HUES48 (cell line): ENCODE data around the gene TBC1D16.

Experiments used
- H3K27ac ChIP-seq: one replicate; pipeline ENCODE4 v1.7.0; 2013; ENCODE audit warnings: low read depth, low read length, inconsistent platforms
- H3K27me3 ChIP-seq: 2 replicates; pipeline ENCODE4 v1.6.1; 2013; ENCODE audit warnings: mild to moderate bottlenecking, low read length; ENCODE audit not compliant: control insufficient read depth, insufficient read depth
- H3K36me3 ChIP-seq: 2 replicates; pipeline ENCODE4 v1.6.1; 2013; ENCODE audit warnings: low read length; ENCODE audit not compliant: control insufficient read depth, insufficient read depth
- H3K4me1 ChIP-seq: 2 replicates; pipeline ENCODE4 v1.6.1; 2013; ENCODE audit warnings: mild to moderate bottlenecking, low read length; ENCODE audit not compliant: control insufficient read depth, insufficient read depth
- H3K4me3 ChIP-seq: 2 replicates; pipeline ENCODE4 v1.5.1; 2013; ENCODE audit warnings: mild to moderate bottlenecking, low read depth, low read length
- H3K9ac ChIP-seq: 2 replicates; pipeline ENCODE4 v1.6.1; 2013; ENCODE audit warnings: mild to moderate bottlenecking, low read depth, low read length, moderate library complexity
- H3K9me3 ChIP-seq: 2 replicates; pipeline ENCODE4 v1.6.1; 2013; ENCODE audit warnings: low read length; ENCODE audit not compliant: control insufficient read depth, insufficient read depth

Gene TBC1D16

GRCh38 chr17:80008383-80008840, 27.3 kb downstream of the TBC1D16 start:
- Histone ChIP-seq H3K4me3 (no peak overlapping the region), H3K9ac (no peak overlapping the region), H3K4me1 (peaks cover 14% of the 10 kb centered on the region; the same call in 1 of the 2 replicates), H3K27ac (no peak overlapping the region), H3K36me3 (peaks cover 39% of the 10 kb centered on the region), H3K27me3 (no peaks in the 10 kb centered on the region), H3K9me3 (no peaks in the 10 kb centered on the region)

DNA sequence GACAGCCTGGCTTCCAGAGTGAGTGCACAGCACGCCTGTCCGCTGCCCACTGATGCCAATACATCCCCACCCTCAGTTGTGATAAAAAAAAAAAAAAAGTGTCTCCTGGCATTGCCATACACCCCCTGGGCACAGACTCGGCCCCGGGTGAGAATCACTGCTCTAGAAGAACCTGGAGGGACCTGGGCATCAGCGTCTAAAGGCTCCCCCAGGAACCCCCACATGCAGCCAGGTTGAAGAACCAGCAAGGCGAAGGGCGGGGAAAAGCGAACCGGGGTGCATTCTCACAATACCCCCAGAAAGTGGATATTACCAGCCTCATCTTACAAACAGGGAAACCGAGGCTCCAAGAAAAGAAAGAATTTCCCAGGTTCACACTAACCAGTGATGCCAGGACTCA, 27.7 kb downstream of the TBC1D16 start:
- Histone ChIP-seq H3K9ac (no peak overlapping the region), H3K9me3 (no peaks in the 10 kb centered on the region), H3K36me3 (peaks cover 34% of the 10 kb centered on the region), H3K4me3 (no peak overlapping the region), H3K27me3 (no peaks in the 10 kb centered on the region), H3K4me1 (peaks cover 10% of the 10 kb centered on the region; the same call in 1 of the 2 replicates), H3K27ac (no peak overlapping the region)

- peaks cover 9% of the 10 kb centered on the region; the same call in 1 of the 2 replicates for H3K4me1 ChIP-seq
- H3K9me3 ChIP-seq: no peaks in the 10 kb centered on the region
- no peak overlapping the region for H3K27ac ChIP-seq
- no peaks in the 10 kb centered on the region for H3K27me3 ChIP-seq
- no peak overlapping the region for H3K4me3 ChIP-seq
- peaks cover 28% of the 10 kb centered on the region; the same call in 1 of the 2 replicates for H3K36me3 ChIP-seq
- no peak overlapping the region for H3K9ac ChIP-seq
These were observed 28.6 kb downstream of the TBC1D16 start for GRCh38 chr17:80006811-80007752.

- Histone ChIP-seq H3K36me3 (peaks cover 28% of the 10 kb centered on the region; the same call in 1 of the 2 replicates), H3K27ac (no peak overlapping the region), H3K9me3 (no peaks in the 10 kb centered on the region), H3K9ac (no peak overlapping the region), H3K4me3 (peak overlapping the region; percentile 62; the same call in 1 of the 2 replicates), H3K4me1 (peaks cover 9% of the 10 kb centered on the region; the same call in 1 of the 2 replicates), H3K27me3 (no peaks in the 10 kb centered on the region)
These were observed 29.3 kb downstream of the TBC1D16 start for GRCh38 chr17:80006339-80006720.

- Histone ChIP-seq H3K4me3 (peak overlapping the region; percentile 62), H3K36me3 (peaks cover 21% of the 10 kb centered on the region; the same call in 1 of the 2 replicates), H3K4me1 (peaks cover 9% of the 10 kb centered on the region; the same call in 1 of the 2 replicates), H3K9ac (no peak overlapping the region; the same call in 1 of the 2 replicates), H3K9me3 (no peaks in the 10 kb centered on the region), H3K27ac (no peak overlapping the region), H3K27me3 (no peaks in the 10 kb centered on the region)
These were observed 30.0 kb downstream of the TBC1D16 start for GRCh38 chr17:80005360-80006338.

DNA sequence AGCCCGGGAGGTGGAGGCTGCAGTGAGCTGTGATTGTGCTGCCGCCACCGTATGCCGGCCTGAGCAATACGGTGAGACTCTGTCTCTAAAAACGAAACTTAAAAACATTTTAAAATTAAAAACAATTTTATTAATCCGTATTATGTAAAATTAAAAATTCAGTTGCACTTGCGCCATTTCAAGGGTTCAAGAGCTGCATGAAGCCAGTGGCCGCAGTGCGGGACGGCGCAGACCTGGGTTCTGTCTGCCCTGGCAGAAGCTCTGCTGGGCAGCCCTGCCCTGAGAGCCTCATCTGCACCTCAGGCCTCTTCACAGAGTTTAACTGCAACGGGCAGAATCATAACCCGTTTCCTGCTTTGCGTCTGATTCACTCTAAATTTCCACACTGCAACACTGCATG, 31.7 kb downstream of the TBC1D16 start:
- H3K27ac ChIP-seq: no peak overlapping the region
- no peak overlapping the region for H3K4me3 ChIP-seq
- 0 out of 2 replicates have a peak, but pooled peaks cover 10% of the 10 kb centered on the region for H3K36me3 ChIP-seq
- H3K4me1 ChIP-seq: peaks cover 9% of the 10 kb centered on the region; the same call in 1 of the 2 replicates
- H3K27me3 ChIP-seq: no peaks in the 10 kb centered on the region
- H3K9ac ChIP-seq: no peak overlapping the region
- no peaks in the 10 kb centered on the region for H3K9me3 ChIP-seq

DNA sequence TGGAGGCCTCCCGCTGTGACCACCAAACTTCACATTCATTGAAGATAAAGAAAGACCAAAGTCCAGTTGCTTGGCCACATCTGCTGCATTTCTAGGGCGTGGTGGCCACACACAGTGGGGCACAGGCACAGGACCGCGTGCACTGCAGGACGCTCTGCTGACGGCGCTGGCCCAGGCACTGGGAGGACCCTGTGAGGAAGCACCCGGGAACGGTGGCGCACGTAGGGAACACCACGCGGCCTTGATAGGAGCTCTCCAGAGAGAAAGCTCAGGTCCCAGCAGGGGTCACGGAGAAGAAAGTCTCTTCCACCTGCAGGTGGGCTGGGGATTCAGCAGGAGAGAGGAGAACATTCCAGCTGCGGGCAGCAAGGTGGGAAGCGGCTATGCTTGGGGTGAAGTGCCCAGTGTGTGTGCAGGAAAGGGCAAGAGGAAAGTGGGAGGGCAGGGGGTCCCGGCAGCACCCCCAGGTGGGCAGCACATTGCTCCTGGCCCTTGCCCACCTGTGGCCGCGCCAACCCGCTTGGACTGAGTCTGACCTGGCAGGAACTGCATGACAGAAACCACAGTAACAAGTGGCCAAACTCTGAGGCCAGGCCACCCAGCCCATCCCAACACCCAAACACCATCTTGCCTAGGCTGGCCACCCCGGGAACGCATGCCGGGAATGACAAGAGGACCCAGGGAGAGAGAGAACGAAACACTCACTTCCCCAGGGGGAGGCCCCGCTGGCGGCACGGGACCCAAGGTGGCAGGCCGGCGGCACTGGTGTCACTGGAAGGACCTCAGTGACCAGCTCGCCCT, 32.8 kb downstream of the TBC1D16 start:
- H3K9ac ChIP-seq: no peak overlapping the region
- H3K36me3 ChIP-seq: 0 out of 2 replicates have a peak, but pooled peaks cover 10% of the 10 kb centered on the region
- no peaks in the 10 kb centered on the region for H3K27me3 ChIP-seq
- peaks cover 5% of the 10 kb centered on the region; the same call in 1 of the 2 replicates for H3K4me1 ChIP-seq
- no peak overlapping the region for H3K4me3 ChIP-seq
- no peak overlapping the region for H3K27ac ChIP-seq
- no peaks in the 10 kb centered on the region for H3K9me3 ChIP-seq

DNA sequence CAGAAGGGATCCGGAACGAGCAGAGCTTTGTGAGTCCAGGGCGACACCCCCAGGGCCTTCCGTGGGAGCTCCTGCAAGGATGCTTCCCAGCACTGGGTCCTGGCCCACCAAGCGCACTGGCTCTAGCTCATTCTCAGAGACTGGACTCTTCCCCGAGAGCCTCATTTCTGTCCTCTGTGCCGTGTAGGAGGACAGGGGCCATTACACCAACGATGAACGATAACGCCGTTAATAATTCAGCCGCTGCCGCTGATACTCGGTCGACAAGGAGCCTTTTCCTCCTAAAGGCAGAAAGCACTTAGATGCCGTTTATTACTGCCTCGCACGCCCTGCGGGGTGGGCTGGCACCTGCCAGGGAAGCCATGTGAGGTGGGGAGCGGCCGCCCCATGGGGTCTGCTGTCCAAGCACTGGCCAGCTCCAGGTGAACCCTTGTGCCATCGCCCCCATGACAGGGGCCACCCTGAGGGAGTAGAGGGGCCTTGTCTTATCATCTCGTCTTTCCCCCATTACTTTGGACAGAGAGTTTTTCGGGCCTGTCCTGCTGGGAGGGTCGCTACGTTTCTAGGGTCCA, 33.5 kb downstream of the TBC1D16 start:
- H3K9me3 ChIP-seq: no peaks in the 10 kb centered on the region
- H3K4me3 ChIP-seq: no peak overlapping the region
- peaks cover 5% of the 10 kb centered on the region; the same call in 1 of the 2 replicates for H3K4me1 ChIP-seq
- 0 out of 2 replicates have a peak, but pooled peaks cover 10% of the 10 kb centered on the region for H3K36me3 ChIP-seq
- H3K9ac ChIP-seq: no peak overlapping the region
- no peaks in the 10 kb centered on the region for H3K27me3 ChIP-seq
- H3K27ac ChIP-seq: no peak overlapping the region

DNA sequence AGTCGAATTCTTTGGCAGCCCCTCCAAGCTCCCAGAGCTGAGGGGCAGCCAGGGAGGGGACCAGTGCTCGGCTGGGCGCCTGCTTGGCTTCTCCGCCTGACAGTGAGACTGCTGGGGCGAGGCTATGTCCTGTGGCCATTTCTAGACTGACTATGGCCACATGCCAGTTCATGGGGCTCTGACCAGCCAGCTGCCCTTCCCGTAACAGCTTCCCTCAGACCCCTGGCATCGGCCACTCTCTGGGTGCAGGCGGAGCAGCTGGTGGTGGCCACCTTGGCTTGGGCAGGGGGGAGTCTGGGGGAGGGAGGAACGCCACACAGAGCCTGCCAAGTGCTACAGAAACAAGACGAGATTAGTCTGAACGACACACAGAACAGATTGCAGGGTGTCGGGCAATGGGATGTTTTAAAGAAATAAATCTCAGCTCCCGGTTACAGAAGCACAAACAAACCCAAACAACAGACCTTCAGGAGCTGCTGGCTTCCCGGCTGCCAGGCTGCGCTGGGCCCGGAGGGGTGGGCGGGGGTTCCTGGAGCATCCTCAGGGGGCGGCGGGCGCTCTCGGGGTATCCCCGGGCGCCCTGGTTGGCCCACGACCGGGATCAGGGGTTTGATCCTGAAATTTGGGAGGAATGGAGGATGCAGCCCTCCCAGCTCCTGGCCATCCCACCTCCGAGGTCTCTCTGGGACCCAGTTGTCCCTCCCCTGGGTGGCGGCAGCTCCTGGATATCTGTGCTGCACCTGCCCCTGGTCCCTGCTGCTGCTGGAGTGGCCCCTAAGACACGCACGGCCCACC, 34.5 kb downstream of the TBC1D16 start:
- Histone ChIP-seq H3K36me3 (0 out of 2 replicates have a peak, but pooled peaks cover 10% of the 10 kb centered on the region), H3K9ac (no peak overlapping the region), H3K27ac (no peak overlapping the region), H3K4me3 (no peak overlapping the region), H3K9me3 (no peaks in the 10 kb centered on the region), H3K27me3 (no peaks in the 10 kb centered on the region), H3K4me1 (peaks cover under 1% of the 10 kb centered on the region; the same call in 1 of the 2 replicates)
